HG03442 (cell line): ENCODE data around the gene PID1.

Experiments used
- ATAC-seq: cut with Tn5 transposase; IDR thresholded peaks from one replicate; pipeline ENCODE4 v1.9.1; 2021; ENCODE audit warnings: mild to moderate bottlenecking, moderate library complexity; ENCODE audit not compliant: unreplicated experiment

PID1 gene

GRCh38 chr2:229270551-229271410 is at the start of gene PID1:
Gene PID1 (minus strand): TSS chr2:229271287. CDS start chr2:229271043, 244 bp downstream.
- ATAC-seq: no peak

DNA sequence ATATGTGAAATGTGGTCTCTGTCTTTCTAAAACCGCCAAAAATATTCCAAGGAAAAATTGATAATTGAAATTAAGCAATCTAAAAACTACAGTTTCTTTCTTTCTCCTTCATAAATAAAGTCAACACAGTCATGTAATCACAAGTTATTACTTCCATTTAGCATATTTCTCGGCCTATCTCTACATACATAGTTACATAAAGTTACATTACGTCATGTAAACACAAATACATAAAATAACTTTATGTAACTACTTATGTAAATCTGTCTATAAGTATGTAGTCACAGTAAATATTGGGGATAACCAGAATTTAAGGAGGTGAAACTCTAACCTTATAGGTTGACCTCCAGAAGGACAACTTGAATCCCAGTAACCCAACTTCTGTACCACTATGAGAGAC is 48.5 kb upstream of the PID1 start:
- no peak for ATAC-seq

DNA sequence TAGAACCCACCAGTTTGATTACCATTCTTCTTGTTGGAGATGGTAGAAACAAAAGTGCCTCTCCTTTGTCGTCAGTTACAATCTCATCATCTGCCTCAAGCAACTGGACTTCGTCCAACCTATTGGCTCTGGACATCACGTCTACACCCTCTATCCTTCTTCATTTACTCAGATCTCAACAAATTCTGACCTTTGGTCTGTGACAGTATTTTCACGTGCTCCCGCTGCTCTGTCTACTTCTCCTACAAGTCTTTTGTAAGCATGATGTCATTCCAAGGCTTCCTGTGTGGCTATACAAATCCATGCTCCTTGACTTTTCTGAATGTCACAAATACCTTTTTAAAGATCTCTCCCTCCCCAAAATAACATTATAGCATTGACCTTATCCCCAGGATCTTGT is 43.0 kb upstream of the PID1 start:
- no peak for ATAC-seq

DNA sequence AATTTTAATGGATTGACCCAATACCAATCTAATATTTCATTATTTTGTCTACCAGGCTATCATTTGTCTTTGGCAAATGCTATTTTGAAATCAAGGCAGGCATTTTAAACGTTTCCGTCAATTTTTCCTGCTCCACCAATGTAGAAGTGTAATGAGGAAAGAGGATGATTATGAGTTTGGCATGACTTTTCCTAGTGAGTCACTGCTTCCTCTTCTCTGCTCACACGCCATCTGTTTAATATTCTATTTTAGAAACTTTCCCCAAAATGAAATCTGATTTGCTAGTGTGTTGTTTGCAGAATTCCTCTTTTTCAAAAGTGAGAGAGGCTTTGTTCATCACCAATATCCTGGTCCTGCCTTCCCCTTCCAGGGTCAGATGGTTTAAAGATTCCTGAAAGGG is 42.5 kb upstream of the PID1 start:
- no peak for ATAC-seq

DNA sequence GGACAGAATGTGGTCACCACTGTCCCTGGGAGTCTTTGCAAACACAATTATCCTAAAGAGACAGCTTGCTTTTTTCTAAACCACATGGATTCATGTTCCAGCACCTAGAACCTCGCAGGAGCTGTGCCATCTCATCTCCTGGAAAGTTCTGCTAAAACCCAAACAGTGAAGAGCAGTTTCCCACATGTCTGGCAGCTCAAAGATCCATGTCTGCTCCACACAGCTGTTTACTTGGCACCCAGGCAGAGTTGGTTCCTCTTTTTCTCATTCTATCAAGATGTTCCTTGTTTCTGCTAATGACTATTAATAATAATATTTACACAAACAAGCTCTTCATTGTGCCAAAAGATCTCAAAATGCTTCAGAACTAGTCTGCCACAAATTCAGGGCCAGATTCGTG is 30.1 kb upstream of the PID1 start:
- ATAC-seq: no peak

DNA sequence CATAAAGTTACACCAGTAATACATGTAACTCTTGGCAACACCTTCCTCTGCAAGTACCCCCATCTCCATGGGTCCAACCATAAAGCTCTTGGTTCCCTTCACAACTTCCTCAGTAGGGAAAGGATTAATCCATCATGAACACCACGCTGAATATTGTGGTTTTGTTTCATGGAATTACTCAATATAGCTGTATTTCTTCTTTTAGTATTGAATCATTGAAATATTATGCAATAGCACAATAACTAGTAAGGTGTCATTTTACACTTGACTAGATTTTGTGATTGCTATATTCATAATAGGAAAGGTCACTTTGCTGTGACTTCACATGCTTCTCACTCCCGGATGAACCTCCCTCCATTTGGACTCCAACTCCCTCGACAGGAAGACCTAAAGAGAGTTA is 29.7 kb upstream of the PID1 start:
- ATAC-seq: no peak

DNA sequence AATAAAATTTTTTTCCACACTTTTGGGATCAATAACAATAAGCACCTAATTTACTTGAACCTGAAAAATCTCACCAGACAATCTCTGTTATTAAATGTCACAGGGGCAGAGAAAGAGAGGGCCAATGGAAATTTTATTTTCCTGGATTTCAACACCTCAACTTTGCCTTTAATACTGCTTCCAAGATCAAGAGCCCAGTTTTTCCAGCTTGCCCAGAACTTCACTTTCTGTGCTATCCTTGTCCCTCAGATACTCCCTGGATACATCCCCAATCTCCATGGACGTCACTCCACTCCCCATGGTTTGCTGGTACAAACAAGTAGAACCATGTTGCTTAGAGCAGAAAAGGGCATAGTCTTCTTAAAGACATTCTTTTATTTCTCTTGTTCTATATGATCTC is 29.3 kb upstream of the PID1 start:
- ATAC-seq: no peak

DNA sequence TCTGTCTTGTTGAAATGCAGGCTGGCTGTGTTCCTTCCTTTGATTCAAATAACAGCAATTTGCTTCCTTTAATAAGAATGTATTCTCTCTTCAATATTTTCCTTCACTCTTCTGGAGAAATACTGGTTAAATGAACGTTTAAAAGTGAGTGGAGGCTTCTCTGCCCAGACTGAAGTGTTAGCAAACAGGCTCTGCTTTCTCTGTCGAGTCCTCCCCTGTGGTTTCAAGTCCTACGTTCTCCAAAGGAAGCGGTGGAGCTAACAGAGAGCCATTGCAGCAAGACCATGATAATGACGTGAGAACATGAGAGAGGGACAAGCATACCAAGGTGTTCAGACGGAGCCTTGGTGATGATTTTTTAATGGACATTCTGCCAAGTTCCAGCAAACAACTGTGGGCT is 26.2 kb upstream of the PID1 start:
- no peak for ATAC-seq

GRCh38 chr2:229296536-229296935 is 25.4 kb upstream of the PID1 start:
- ATAC-seq: no peak

GRCh38 chr2:229296016-229296415 is 24.9 kb upstream of the PID1 start:
- ATAC-seq: no peak

DNA sequence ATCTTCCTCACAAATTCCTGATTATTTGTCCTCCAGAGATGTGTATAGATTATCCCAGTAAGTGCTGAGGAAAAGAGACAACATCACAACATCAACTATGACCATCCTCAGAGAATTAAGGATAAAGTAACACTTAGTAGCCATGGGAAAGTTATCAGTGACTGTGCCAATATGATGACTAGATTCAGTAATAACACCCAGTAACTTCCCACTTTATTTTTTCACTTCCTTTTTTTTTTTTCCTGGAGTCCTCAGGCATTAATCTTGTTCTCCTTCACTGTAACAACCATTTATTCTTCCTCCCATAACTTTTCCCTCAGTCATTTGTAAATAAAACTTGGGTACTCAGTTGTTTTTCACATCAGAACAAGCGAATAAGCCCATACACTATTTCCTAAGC is 16.7 kb upstream of the PID1 start:
- no peak for ATAC-seq

DNA sequence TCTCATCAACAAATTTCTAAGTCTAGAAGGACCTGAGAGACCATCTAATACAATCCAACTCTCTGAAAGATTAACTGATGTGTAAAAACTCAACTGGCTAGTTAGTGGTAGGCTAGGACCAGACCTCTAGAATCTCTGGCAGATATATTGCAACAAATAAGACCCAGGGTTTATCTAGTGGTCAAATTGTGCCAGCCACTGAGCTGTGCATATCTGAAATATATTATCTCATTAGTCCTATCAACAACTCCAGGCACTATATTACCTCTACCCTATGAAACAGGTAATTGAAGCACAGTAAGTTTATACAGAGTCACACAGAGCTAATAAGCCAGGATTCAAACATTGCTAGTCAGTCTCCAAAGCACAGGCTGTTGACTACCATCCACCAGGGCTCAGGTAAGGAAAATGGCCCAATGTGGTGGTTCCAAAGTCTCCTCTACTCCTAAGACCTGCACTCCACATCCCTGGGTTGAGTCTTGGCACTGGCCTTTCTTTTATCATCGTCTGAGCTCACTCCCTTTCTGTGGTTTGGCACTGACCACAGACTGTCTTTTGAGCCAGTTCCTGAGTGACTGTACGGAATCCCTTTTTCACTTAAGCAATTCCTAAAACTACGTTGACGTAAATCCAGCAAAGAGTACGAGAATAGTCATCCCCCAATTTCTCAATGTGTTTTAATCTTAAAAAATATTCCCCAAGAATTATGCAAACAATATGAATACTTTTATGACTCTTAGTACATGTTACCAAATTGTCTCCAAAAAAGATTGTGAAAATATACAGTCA is 11.9 kb upstream of the PID1 start:
- ATAC-seq: no peak

DNA sequence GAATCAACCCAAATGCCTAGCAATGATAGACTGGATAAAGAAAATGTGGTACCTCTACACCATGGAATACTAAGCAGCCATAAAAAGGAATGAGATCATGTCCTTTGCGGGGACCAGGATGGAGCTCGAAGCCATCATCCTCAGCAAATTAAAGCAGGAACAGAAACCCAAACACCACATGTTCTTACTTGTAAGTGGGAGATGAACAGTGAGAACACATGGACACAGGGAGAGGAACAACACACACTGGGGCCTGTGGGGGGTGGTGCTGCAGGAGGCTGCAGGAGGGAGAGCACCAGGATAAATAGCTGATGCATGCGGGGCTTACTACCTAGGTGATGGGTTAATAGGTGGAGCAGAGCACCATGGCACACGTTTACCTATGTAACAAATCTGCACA is 8.4 kb upstream of the PID1 start:
- no peak for ATAC-seq

GRCh38 chr2:229275506-229275905 is 4.4 kb upstream of the PID1 start:
- ATAC-seq: no peak

DNA sequence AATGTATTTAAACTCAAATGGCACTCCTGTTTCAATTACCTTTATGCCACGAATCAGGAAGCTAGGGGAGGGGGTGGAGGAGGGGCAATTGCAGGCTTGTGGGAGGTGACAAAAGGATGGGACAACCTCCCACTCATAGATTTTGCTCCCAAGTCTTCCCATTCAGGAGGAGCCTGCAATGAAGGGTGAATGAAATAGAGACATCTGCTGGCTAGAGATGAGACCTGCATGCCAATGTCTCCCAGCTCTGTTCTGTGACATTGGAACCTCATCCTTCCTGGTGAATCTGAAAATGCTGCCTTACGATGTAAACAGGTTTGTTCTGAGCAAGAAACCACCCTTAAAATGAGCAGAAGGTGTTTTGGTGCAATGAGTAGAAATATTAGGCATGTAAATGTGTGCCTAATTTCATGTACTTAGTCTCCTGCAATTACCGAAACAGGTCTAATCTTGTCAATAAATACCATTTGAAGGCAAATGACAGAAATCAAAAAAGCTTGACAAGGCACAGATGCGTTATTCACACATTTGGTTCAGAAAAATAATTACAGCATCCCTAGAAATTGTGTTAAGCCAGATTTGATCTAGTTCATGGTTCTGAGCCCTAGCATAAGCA is 2.7 kb upstream of the PID1 start:
- peak; percentile 84 for ATAC-seq

GRCh38 chr2:229273006-229273722 is 2.1 kb upstream of the PID1 start:
- ATAC-seq: peak; percentile 7

DNA sequence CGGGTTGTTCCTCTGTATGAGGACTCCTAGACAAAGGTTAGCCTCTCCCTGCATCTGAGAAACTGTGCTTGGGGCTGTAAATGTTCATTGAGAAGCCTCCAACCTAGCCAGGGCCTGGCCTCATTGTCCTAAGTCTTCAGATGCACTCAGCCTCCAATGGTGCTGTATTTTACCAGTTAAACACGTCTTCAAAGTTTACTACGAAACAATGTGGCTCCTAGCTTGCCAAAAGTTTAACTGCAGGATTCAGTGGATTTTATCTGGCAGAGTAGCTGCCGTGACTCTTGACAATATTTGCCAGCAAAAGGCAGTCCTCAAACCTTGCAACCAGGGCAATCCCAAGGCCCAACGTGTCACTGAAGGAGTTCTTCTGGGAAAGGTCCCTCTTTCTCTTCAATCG is 1.1 kb downstream of the PID1 start:
- ATAC-seq: no peak

DNA sequence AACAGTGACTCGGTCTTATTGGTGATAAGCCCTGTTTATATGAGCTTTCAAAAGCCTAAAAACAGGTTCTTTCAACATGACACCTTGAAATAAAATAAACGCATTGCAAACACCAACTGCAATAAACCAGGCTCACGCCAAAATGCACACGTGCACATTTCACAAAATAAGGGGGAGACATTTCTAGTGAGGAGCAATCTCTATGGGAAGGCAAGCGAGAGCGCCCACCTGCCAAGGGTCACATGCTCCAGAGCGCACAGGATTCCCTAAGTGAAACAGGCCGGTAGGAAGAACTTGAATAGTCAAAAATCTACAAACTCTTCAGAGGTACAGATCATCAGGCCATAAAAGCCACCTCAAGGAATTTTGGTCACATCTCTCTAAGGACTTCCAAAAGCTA is 1.9 kb downstream of the PID1 start:
- no peak for ATAC-seq

DNA sequence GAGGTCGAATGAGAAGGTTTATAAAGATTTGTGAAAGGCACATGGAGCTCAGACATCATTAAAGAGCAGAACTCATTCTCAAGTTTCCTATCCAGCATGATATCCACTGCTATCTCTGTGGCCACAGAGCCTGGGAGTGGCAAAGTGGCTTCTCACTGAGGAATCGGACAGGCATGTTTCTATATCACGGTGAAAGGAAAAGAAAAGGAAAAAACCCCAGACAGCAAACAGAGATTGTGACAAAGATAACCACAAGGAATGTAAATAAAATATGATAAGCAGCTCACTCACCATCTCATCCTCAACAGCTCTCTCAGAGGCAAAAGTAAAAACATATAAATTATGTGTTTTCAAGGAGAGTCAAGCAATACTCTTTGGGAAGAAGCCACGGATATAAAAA is 2.5 kb downstream of the PID1 start:
- ATAC-seq: no peak

GRCh38 chr2:229267080-229267479 is 4.0 kb downstream of the PID1 start:
- no peak for ATAC-seq

- no peak for ATAC-seq
Measured at GRCh38 chr2:229265727-229266126, 5.4 kb downstream of the PID1 start.
